OCI-LY1 (cell line): Measurements from ENCODE around the gene ABCC11.

Source experiments
- EZH2 ChIP-seq: fragments of 200-600 bp; sonication (generic), shearing (Covaris generic); IDR thresholded peaks from 2 replicates; pipeline ENCODE4 v1.8.0; 2017; ENCODE audit warnings: borderline replicate concordance, mixed run types, mild to moderate bottlenecking, antibody characterized with exemption, low read length, moderate library complexity, mixed read lengths
- TF ChIP-seq, protein P1 (sequence below): fragments of 200-600 bp; sonication (generic), shearing (Covaris generic); IDR thresholded peaks from 2 replicates; pipeline ENCODE4 v1.5.1; 2017; ENCODE audit warnings: mild to moderate bottlenecking, antibody characterized with exemption, low read length, moderate library complexity, mixed read lengths

DNA sequence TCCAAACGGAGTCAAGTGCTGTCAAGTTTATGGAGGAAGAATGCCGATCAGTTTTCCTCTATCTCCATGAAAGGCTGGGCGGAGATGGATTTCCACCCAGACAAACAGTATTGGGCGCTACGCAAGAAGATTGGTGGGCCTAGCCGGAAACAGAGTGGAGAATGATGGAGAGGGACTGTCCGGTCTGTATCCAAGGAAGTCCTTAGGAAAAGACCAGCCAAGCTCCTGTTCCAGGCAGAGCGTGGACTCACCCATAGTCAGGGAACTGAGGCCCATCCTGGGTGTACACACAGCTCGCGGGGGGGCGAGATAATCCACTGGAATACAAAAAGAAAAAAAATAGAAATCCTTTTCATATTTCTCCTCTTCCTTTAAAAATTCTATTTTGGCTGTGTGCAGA lies 90.0 kb downstream of the ABCC11 start:
- TF ChIP-seq EZH2, result no peak
- TF ChIP-seq, protein P1, sequence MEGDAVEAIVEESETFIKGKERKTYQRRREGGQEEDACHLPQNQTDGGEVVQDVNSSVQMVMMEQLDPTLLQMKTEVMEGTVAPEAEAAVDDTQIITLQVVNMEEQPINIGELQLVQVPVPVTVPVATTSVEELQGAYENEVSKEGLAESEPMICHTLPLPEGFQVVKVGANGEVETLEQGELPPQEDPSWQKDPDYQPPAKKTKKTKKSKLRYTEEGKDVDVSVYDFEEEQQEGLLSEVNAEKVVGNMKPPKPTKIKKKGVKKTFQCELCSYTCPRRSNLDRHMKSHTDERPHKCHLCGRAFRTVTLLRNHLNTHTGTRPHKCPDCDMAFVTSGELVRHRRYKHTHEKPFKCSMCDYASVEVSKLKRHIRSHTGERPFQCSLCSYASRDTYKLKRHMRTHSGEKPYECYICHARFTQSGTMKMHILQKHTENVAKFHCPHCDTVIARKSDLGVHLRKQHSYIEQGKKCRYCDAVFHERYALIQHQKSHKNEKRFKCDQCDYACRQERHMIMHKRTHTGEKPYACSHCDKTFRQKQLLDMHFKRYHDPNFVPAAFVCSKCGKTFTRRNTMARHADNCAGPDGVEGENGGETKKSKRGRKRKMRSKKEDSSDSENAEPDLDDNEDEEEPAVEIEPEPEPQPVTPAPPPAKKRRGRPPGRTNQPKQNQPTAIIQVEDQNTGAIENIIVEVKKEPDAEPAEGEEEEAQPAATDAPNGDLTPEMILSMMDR, result no peak
